ENCODE results near the gene MRC1.

Gene MRC1

DNA sequence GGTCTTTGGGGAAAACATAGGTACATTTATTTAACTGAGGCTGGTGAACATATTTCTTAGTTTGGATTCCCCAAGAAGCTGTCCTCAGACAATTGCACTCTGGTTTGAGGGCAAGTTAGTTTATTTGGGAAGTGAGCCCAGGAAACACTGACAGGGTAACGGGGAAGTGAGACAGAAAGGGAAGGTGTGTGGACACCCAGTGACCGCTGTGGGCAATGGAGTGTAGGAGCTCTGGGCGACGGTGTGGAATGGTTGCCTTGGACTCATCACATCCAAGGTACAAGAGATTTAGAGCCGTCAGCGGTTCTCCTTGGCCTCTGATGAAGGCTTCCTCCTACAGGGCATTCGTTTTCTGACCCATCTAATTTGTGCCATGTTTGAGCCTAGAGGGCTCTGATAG lies 7.1 kb downstream of the MRC1 start:
- no peak overlapping the region for H3K4me3 ChIP-seq (IDR thresholded peaks at IDR 0.05; ENCODE audit: insufficient read depth, low read depth, low read length)
- H4K20me1 ChIP-seq (ENCODE audit: insufficient read depth), result no peaks in the 10 kb centered on the region
- no peaks in the 10 kb centered on the region for H3K79me2 ChIP-seq (ENCODE audit: insufficient read depth, low read depth)
- H2AFZ ChIP-seq (ENCODE audit: low read depth), result no peak overlapping the region
- no peaks in the 10 kb centered on the region for H3K36me3 ChIP-seq (ENCODE audit: insufficient read depth)
- no peaks in the 10 kb centered on the region for H3K4me1 ChIP-seq (ENCODE audit: low read depth, poor library complexity, severe bottlenecking)
- H3K9ac ChIP-seq, result no peak overlapping the region
- TF ChIP-seq, protein P1, sequence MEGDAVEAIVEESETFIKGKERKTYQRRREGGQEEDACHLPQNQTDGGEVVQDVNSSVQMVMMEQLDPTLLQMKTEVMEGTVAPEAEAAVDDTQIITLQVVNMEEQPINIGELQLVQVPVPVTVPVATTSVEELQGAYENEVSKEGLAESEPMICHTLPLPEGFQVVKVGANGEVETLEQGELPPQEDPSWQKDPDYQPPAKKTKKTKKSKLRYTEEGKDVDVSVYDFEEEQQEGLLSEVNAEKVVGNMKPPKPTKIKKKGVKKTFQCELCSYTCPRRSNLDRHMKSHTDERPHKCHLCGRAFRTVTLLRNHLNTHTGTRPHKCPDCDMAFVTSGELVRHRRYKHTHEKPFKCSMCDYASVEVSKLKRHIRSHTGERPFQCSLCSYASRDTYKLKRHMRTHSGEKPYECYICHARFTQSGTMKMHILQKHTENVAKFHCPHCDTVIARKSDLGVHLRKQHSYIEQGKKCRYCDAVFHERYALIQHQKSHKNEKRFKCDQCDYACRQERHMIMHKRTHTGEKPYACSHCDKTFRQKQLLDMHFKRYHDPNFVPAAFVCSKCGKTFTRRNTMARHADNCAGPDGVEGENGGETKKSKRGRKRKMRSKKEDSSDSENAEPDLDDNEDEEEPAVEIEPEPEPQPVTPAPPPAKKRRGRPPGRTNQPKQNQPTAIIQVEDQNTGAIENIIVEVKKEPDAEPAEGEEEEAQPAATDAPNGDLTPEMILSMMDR (conservative IDR thresholded peaks at IDR 0.05; ENCODE audit: low read depth, low read length), result no peak
- H3K27me3 ChIP-seq (ENCODE audit: insufficient read depth, low read depth), result no peaks in the 10 kb centered on the region
- H3K27ac ChIP-seq, result no peak overlapping the region
- H3K4me2 ChIP-seq, result no peak overlapping the region

DNA sequence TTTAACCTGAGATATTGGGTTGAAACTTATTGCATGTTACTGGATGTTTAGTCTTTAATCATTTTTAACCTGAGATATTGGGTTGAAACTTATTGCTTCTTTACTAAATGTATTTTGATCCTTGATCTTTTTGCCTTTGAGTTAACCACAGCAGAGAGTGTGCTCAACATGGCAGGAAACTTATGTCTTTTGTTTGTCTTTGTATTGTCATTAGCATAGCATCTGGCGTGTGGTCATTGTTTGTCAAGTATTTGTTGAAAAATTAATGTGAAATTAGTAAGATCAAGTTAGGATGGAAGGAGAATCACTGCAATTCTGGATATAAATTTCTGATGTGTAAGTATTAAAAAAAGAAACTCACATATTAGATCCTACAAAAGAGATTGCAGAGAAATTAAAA lies 8.2 kb downstream of the MRC1 start:
- Histone ChIP-seq H4K20me1 (ENCODE audit: insufficient read depth) (no peaks in the 10 kb centered on the region), H3K36me3 (ENCODE audit: insufficient read depth) (no peaks in the 10 kb centered on the region), H2AFZ (ENCODE audit: low read depth) (no peak overlapping the region), H3K27ac (no peak overlapping the region), H3K27me3 (ENCODE audit: insufficient read depth, low read depth) (no peaks in the 10 kb centered on the region), H3K79me2 (ENCODE audit: insufficient read depth, low read depth) (no peaks in the 10 kb centered on the region), H3K4me1 (ENCODE audit: low read depth, poor library complexity, severe bottlenecking) (no peaks in the 10 kb centered on the region), H3K4me2 (no peak overlapping the region), H3K9ac (no peak overlapping the region), H3K4me3 (IDR thresholded peaks at IDR 0.05; ENCODE audit: insufficient read depth, low read depth, low read length) (no peak overlapping the region)
- TF ChIP-seq, protein P1 (conservative IDR thresholded peaks at IDR 0.05; ENCODE audit: low read depth, low read length), result no peak

DNA sequence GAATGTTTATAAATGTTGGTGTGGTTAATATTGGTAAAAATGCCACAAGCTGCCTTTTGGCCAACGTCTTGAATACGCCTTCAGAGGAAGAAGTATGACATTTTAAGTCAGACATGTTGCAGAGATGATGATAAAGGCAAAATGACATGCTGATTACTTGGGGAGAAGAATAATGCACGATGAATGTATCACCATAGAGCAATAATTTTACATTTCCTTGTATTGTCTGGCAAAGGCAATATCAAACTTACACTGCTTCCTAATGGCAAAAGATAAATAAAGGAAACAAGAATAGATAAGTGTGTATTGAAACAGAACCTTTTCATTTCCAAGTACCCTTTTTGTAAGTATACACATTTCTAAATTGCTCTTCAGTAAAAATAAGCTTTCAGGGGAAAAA lies 8.6 kb downstream of the MRC1 start:
- no peaks in the 10 kb centered on the region for H3K4me1 ChIP-seq (ENCODE audit: low read depth, poor library complexity, severe bottlenecking)
- H3K27me3 ChIP-seq (ENCODE audit: insufficient read depth, low read depth), result no peaks in the 10 kb centered on the region
- no peak overlapping the region for H3K4me2 ChIP-seq
- no peak overlapping the region for H3K4me3 ChIP-seq (IDR thresholded peaks at IDR 0.05; ENCODE audit: insufficient read depth, low read depth, low read length)
- no peak overlapping the region for H3K27ac ChIP-seq
- TF ChIP-seq, protein P1 (conservative IDR thresholded peaks at IDR 0.05; ENCODE audit: low read depth, low read length), result no peak
- H3K79me2 ChIP-seq (ENCODE audit: insufficient read depth, low read depth), result no peaks in the 10 kb centered on the region
- H2AFZ ChIP-seq (ENCODE audit: low read depth), result no peak overlapping the region
- no peaks in the 10 kb centered on the region for H3K36me3 ChIP-seq (ENCODE audit: insufficient read depth)
- no peaks in the 10 kb centered on the region for H4K20me1 ChIP-seq (ENCODE audit: insufficient read depth)
- no peak overlapping the region for H3K9ac ChIP-seq

DNA sequence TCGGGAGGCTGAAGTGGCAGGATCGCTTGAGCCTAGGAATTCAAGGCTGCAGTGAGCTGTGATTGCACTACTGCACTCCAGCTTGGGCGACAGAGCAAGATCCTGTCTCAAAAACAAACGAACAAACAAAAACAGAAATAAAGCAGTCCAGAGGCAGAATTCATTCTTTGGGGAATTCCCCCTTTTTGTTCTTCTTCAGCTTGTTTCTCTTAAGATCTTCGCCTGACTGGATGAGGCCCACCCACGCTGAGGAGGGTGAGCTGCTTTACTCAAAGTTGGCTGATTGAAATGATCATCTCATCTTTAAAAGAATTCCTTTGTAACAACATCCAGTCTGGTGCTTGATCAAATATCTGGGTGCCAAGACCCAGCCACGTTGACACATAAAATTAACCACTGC lies 10.7 kb downstream of the MRC1 start:
- H3K9ac ChIP-seq, result no peak overlapping the region
- no peaks in the 10 kb centered on the region for H3K79me2 ChIP-seq (ENCODE audit: insufficient read depth, low read depth)
- no peaks in the 10 kb centered on the region for H3K36me3 ChIP-seq (ENCODE audit: insufficient read depth)

More for the DNA sequence above, 10.7 kb downstream of the MRC1 start:
- TF ChIP-seq, protein P1 (conservative IDR thresholded peaks at IDR 0.05; ENCODE audit: low read depth, low read length), result no peak
- H3K4me3 ChIP-seq (IDR thresholded peaks at IDR 0.05; ENCODE audit: insufficient read depth, low read depth, low read length), result no peak overlapping the region
- H3K4me1 ChIP-seq (ENCODE audit: low read depth, poor library complexity, severe bottlenecking), result no peaks in the 10 kb centered on the region
- no peaks in the 10 kb centered on the region for H3K27me3 ChIP-seq (ENCODE audit: insufficient read depth, low read depth)
- no peaks in the 10 kb centered on the region for H4K20me1 ChIP-seq (ENCODE audit: insufficient read depth)
- H3K4me2 ChIP-seq, result no peak overlapping the region
- H2AFZ ChIP-seq (ENCODE audit: low read depth), result no peak overlapping the region
- no peak overlapping the region for H3K27ac ChIP-seq
